SJCRH30 (cell line): Measurements from ENCODE around the gene LTC4S. TPM values are rescaled to one million over a fixed set of nuclear protein-coding genes. Genes with fewer than 3 reads are reported as not detected.

Experiments used
- DNase-seq, 2 experiments: peaks; one replicate each; pipeline ENCODE4 v3.0.0-alpha.2; 2015 to 2020
- H3K27ac ChIP-seq: fragments of 250-450 bp; sonication (Bioruptor Pico); 2 replicates; pipeline ENCODE4 v1.5.1; 2020; ENCODE audit warnings: mild to moderate bottlenecking, moderate library complexity
- H3K27me3 ChIP-seq: fragments of 250-450 bp; sonication (Bioruptor Pico); 2 replicates; pipeline ENCODE4 v1.5.1; 2020; ENCODE audit warnings: mild to moderate bottlenecking, moderate library complexity
- H3K36me3 ChIP-seq: fragments of 250-450 bp; sonication (Bioruptor Pico); 2 replicates; pipeline ENCODE4 v1.5.1; 2020; ENCODE audit warnings: mild to moderate bottlenecking, moderate library complexity
- H3K4me1 ChIP-seq: fragments of 250-450 bp; sonication (Bioruptor Pico); 2 replicates; pipeline ENCODE4 v1.5.1; 2020; ENCODE audit warnings: mild to moderate bottlenecking, moderate library complexity
- H3K4me3 ChIP-seq: fragments of 250-450 bp; sonication (Bioruptor Pico); 2 replicates; pipeline ENCODE4 v1.5.1; 2020; ENCODE audit warnings: mild to moderate bottlenecking, moderate library complexity
- H3K9me3 ChIP-seq: fragments of 250-450 bp; sonication (Bioruptor Pico); replicated peaks from 2 replicates; pipeline ENCODE4 v1.5.1; 2020; ENCODE audit warnings: mild to moderate bottlenecking, moderate library complexity
- total RNA-seq: library from RNA; depleted of rRNA; stranded (reverse); fragments of >200 nt; shearing (Covaris generic); gene quantifications from 2 replicates; pipeline ENCODE4 v1.2.3, GENCODE V29; 2014

The LTC4S gene
- total RNA-seq, 1 experiment from 2014 or later: not detected

GRCh38 chr5:179803651-179804554 lies 10.1 kb downstream of the LTC4S start:
- no peak overlapping the region for H3K27ac ChIP-seq
- peaks cover 11% of the 10 kb centered on the region; the same call in 1 of the 2 replicates for H3K4me1 ChIP-seq
- H3K36me3 ChIP-seq: peaks cover 20% of the 10 kb centered on the region
- no peak for DNase-seq
- no peaks in the 10 kb centered on the region for H3K9me3 ChIP-seq
- H3K4me3 ChIP-seq: no peak overlapping the region
- no peaks in the 10 kb centered on the region for H3K27me3 ChIP-seq

- H3K4me3 ChIP-seq: no peak overlapping the region
- H3K9me3 ChIP-seq: no peaks in the 10 kb centered on the region
- no peaks in the 10 kb centered on the region for H3K27me3 ChIP-seq
- H3K36me3 ChIP-seq: peaks cover 14% of the 10 kb centered on the region
- H3K4me1 ChIP-seq: peaks cover 11% of the 10 kb centered on the region; the same call in 1 of the 2 replicates
- no peak for DNase-seq
- H3K27ac ChIP-seq: no peak overlapping the region
Measured at GRCh38 chr5:179804555-179804947, 10.8 kb downstream of the LTC4S start.

- H3K27me3 ChIP-seq: no peaks in the 10 kb centered on the region
- peaks cover 9% of the 10 kb centered on the region for H3K36me3 ChIP-seq
- no peak for DNase-seq
- peak overlapping the region; percentile 97 for H3K4me3 ChIP-seq
- H3K27ac ChIP-seq: peak overlapping the region; percentile 48; the same call in 1 of the 2 replicates
- peaks cover 11% of the 10 kb centered on the region; the same call in 1 of the 2 replicates for H3K4me1 ChIP-seq
- no peaks in the 10 kb centered on the region for H3K9me3 ChIP-seq
Measured at GRCh38 chr5:179805070-179805528, 11.3 kb downstream of the LTC4S start.

GRCh38 chr5:179805529-179806249 lies 11.9 kb downstream of the LTC4S start:
- peak in 1 of 2 experiments; percentile 52 for DNase-seq
- Histone ChIP-seq H3K36me3 (peaks cover 9% of the 10 kb centered on the region), H3K27ac (peak overlapping the region; percentile 48; the same call in 1 of the 2 replicates), H3K9me3 (no peaks in the 10 kb centered on the region), H3K4me3 (peak overlapping the region; percentile 97), H3K4me1 (peaks cover 11% of the 10 kb centered on the region; the same call in 1 of the 2 replicates), H3K27me3 (no peaks in the 10 kb centered on the region)

GRCh38 chr5:179806250-179807048 lies 12.7 kb downstream of the LTC4S start, which contains the start of gene MGAT4B:
MGAT4B (minus strand) TSS chr5:179806866; CDS start chr5:179806583, 283 bp downstream.
- Histone ChIP-seq H3K4me3 (peak within 1 kb of the TSS; percentile 97), H3K4me1 (peaks cover 14% of the 10 kb centered on the region; the same call in 1 of the 2 replicates), H3K36me3 (peaks cover 10% of the 10 kb centered on the region), H3K27ac (peak within 1 kb of the TSS; percentile 79), H3K9me3 (no peaks in the 10 kb centered on the region), H3K27me3 (no peaks in the 10 kb centered on the region)
- peak; percentile 51 to 72 for DNase-seq

- peaks cover 8% of the 10 kb centered on the region; the same call in 1 of the 2 replicates for H3K4me1 ChIP-seq
- no peak for DNase-seq
- no peak overlapping the region for H3K27ac ChIP-seq
- no peaks in the 10 kb centered on the region for H3K9me3 ChIP-seq
- peaks cover 29% of the 10 kb centered on the region for H3K36me3 ChIP-seq
- no peaks in the 10 kb centered on the region for H3K27me3 ChIP-seq
- no peak overlapping the region for H3K4me3 ChIP-seq
Measured at GRCh38 chr5:179812135-179812825, 18.5 kb downstream of the LTC4S start.

- no peak overlapping the region for H3K4me3 ChIP-seq
Measured at GRCh38 chr5:179812997-179813607, 19.3 kb downstream of the LTC4S start.

GRCh38 chr5:179814090-179814489 lies 20.3 kb downstream of the LTC4S start:
- Histone ChIP-seq H3K4me3 (no peak overlapping the region), H3K27me3 (no peaks in the 10 kb centered on the region), H3K27ac (no peak overlapping the region), H3K36me3 (peaks cover 29% of the 10 kb centered on the region), H3K4me1 (peaks cover 11% of the 10 kb centered on the region), H3K9me3 (no peaks in the 10 kb centered on the region)
- DNase-seq: no peak

More at GRCh38 chr5:179812997-179813607, 19.3 kb downstream of the LTC4S start:
- no peak for DNase-seq
- H3K27me3 ChIP-seq: no peaks in the 10 kb centered on the region
- no peaks in the 10 kb centered on the region for H3K9me3 ChIP-seq
- H3K27ac ChIP-seq: no peak overlapping the region
- H3K4me1 ChIP-seq: peaks cover 10% of the 10 kb centered on the region
- H3K36me3 ChIP-seq: peaks cover 29% of the 10 kb centered on the region

- Histone ChIP-seq H3K27me3 (no peaks in the 10 kb centered on the region), H3K4me1 (peaks cover 21% of the 10 kb centered on the region), H3K9me3 (no peaks in the 10 kb centered on the region), H3K27ac (no peak overlapping the region), H3K36me3 (peaks cover 29% of the 10 kb centered on the region), H3K4me3 (no peak overlapping the region)
- no peak for DNase-seq
Measured at GRCh38 chr5:179815491-179816249, 21.9 kb downstream of the LTC4S start.

GRCh38 chr5:179816401-179816795 lies 22.6 kb downstream of the LTC4S start:
- Histone ChIP-seq H3K27ac (no peak overlapping the region), H3K4me1 (peaks cover 18% of the 10 kb centered on the region), H3K36me3 (peaks cover 28% of the 10 kb centered on the region), H3K27me3 (no peaks in the 10 kb centered on the region), H3K9me3 (no peaks in the 10 kb centered on the region), H3K4me3 (no peak overlapping the region)
- no peak for DNase-seq

- H3K4me3 ChIP-seq: no peak overlapping the region
- DNase-seq: no peak
- no peaks in the 10 kb centered on the region for H3K27me3 ChIP-seq
- peaks cover 25% of the 10 kb centered on the region for H3K36me3 ChIP-seq
- H3K9me3 ChIP-seq: no peaks in the 10 kb centered on the region
- H3K4me1 ChIP-seq: peaks cover 19% of the 10 kb centered on the region
- H3K27ac ChIP-seq: no peak overlapping the region
Measured at GRCh38 chr5:179816796-179817469, 23.1 kb downstream of the LTC4S start.

- peaks cover 24% of the 10 kb centered on the region for H3K4me1 ChIP-seq
- DNase-seq: no peak
- H3K27ac ChIP-seq: no peak overlapping the region
- H3K4me3 ChIP-seq: no peak overlapping the region
- peaks cover 21% of the 10 kb centered on the region for H3K36me3 ChIP-seq
- H3K27me3 ChIP-seq: no peaks in the 10 kb centered on the region
- no peaks in the 10 kb centered on the region for H3K9me3 ChIP-seq
Measured at GRCh38 chr5:179817470-179817840, 23.7 kb downstream of the LTC4S start.
